ENCODE data around the gene CMYA5.
A peak's percentile ranks its signal among the peaks of the same experiment; 100 is the strongest.

Gene CMYA5

DNA sequence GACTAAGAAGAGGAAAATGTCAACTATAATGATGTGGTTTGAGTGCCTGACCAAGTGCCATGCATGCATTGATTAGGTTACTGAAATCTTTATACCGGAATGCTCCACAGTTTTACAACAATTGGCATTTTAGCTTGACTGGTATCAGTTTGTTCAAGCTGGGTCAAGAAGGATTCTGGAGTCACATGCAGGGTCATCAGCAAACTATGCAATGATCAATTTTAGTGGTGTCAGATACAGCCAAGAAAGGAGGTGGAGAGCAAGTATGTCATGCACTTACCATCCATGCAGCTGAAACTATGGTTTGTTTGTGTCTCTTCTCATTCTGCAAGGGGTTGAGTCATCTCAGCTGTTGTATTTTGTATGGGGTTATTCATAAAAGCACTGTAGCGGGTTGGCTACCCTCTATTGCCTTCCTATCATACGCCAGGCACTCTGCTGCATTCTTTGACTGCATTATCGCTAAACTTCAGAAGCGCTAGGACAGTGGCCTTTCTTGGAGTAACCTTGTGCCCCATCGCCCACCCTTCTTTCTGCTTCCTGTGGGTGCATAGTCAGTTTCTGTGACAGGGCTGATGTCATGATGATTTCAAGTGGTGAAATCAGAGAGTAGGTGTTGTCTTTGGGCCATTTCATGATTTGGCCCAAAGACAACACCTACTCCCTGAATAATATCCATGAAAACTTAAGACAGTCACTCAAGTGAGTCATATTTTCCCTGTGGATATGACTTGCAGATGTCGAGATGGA is 156.0 kb downstream of the CMYA5 start:
- no peak overlapping the region for H3K4me3 ChIP-seq (ENCODE audit: low read depth, low read length)
- TF ChIP-seq, protein P1, sequence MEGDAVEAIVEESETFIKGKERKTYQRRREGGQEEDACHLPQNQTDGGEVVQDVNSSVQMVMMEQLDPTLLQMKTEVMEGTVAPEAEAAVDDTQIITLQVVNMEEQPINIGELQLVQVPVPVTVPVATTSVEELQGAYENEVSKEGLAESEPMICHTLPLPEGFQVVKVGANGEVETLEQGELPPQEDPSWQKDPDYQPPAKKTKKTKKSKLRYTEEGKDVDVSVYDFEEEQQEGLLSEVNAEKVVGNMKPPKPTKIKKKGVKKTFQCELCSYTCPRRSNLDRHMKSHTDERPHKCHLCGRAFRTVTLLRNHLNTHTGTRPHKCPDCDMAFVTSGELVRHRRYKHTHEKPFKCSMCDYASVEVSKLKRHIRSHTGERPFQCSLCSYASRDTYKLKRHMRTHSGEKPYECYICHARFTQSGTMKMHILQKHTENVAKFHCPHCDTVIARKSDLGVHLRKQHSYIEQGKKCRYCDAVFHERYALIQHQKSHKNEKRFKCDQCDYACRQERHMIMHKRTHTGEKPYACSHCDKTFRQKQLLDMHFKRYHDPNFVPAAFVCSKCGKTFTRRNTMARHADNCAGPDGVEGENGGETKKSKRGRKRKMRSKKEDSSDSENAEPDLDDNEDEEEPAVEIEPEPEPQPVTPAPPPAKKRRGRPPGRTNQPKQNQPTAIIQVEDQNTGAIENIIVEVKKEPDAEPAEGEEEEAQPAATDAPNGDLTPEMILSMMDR (IDR thresholded peaks at IDR 0.05; ENCODE audit: insufficient read depth, low read depth, low read length, missing control alignments) = no peak
- DNase-seq (ENCODE audit: low read depth) = peak; percentile 9

DNA sequence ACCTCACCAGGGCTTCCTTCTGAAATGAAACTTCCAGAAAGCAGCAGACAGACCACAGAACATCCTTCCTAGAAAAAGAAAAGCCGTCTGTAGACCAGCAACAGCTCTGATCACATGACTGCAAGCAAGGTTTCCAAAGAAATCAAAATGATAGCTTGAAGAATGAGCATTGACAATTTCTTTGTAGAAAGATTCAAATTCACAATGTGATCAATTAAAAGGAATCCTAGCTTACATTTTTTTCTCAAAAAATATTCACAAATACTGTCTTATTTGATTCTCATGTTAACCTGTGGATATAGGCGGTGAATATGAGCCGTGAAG is 156.5 kb downstream of the CMYA5 start:
- TF ChIP-seq, protein P1 (IDR thresholded peaks at IDR 0.05; ENCODE audit: insufficient read depth, low read depth, low read length, missing control alignments) = no peak
- DNase-seq (ENCODE audit: low read depth) = no peak
- no peak overlapping the region for H3K4me3 ChIP-seq (ENCODE audit: low read depth, low read length)

DNA sequence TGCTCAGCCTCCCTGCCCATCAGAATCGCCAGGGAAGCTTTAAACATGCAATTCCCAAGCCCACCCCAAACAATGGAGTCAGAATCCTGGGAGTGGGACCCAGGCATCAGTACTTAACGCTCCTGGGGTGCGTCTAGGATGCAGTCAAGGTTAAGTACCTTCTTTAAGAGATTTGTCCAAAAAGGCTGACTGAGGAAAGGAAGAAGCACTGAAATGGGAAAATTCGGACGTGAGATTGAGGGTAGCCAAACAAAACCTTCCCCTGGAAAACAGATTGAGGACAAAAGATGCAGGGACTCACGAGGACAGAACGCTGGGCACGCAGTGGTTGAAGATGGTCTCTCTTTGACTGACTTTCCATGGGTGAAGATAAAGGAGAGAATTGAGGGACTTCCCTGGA is 157.9 kb downstream of the CMYA5 start:
- no peak for DNase-seq (ENCODE audit: low read depth)
- no peak overlapping the region for H3K4me3 ChIP-seq (ENCODE audit: low read depth, low read length)
- TF ChIP-seq, protein P1 (IDR thresholded peaks at IDR 0.05; ENCODE audit: insufficient read depth, low read depth, low read length, missing control alignments) = no peak

DNA sequence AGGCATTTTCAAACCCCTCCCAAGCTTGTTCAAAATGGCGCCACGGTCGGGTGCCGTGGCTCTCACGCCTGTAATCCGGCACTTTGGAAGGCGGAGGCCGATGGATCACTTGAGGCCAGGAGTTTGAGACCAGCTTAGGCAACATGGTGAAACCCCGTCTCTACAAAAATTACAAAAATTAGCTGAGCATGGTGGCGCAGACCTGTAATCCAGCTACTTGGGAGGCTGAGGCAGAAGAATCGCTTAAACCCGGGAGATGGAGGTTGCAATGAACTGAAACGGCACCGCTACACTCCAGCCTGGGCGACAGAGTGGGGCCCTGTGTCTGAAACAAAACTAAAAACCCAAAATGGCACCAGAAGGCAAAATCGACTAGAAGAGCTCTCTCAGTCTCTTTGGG is 159.4 kb downstream of the CMYA5 start:
- no peak overlapping the region for H3K4me3 ChIP-seq (ENCODE audit: low read depth, low read length)
- DNase-seq (ENCODE audit: low read depth) = no peak
- TF ChIP-seq, protein P1 (IDR thresholded peaks at IDR 0.05; ENCODE audit: insufficient read depth, low read depth, low read length, missing control alignments) = no peak

All from GM12865 (cell line).